ENCODE data around the gene PXDN.
"Not testable (repeated sequence)": the region's sequence is repeated elsewhere in the genome, so short reads cannot be mapped to it uniquely, and the experiment has no call there.

The PXDN gene, protein sequence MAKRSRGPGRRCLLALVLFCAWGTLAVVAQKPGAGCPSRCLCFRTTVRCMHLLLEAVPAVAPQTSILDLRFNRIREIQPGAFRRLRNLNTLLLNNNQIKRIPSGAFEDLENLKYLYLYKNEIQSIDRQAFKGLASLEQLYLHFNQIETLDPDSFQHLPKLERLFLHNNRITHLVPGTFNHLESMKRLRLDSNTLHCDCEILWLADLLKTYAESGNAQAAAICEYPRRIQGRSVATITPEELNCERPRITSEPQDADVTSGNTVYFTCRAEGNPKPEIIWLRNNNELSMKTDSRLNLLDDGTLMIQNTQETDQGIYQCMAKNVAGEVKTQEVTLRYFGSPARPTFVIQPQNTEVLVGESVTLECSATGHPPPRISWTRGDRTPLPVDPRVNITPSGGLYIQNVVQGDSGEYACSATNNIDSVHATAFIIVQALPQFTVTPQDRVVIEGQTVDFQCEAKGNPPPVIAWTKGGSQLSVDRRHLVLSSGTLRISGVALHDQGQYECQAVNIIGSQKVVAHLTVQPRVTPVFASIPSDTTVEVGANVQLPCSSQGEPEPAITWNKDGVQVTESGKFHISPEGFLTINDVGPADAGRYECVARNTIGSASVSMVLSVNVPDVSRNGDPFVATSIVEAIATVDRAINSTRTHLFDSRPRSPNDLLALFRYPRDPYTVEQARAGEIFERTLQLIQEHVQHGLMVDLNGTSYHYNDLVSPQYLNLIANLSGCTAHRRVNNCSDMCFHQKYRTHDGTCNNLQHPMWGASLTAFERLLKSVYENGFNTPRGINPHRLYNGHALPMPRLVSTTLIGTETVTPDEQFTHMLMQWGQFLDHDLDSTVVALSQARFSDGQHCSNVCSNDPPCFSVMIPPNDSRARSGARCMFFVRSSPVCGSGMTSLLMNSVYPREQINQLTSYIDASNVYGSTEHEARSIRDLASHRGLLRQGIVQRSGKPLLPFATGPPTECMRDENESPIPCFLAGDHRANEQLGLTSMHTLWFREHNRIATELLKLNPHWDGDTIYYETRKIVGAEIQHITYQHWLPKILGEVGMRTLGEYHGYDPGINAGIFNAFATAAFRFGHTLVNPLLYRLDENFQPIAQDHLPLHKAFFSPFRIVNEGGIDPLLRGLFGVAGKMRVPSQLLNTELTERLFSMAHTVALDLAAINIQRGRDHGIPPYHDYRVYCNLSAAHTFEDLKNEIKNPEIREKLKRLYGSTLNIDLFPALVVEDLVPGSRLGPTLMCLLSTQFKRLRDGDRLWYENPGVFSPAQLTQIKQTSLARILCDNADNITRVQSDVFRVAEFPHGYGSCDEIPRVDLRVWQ (N-terminal part only)

GRCh38 chr2:1744446-1745170 lies at the start of gene PXDN:
TSS of gene PXDN (minus strand) at chr2:1744515. CDS start at chr2:1744455, 60 bp downstream.
- DNase-seq (ENCODE audit: low spot score): peak; percentile 79

DNA sequence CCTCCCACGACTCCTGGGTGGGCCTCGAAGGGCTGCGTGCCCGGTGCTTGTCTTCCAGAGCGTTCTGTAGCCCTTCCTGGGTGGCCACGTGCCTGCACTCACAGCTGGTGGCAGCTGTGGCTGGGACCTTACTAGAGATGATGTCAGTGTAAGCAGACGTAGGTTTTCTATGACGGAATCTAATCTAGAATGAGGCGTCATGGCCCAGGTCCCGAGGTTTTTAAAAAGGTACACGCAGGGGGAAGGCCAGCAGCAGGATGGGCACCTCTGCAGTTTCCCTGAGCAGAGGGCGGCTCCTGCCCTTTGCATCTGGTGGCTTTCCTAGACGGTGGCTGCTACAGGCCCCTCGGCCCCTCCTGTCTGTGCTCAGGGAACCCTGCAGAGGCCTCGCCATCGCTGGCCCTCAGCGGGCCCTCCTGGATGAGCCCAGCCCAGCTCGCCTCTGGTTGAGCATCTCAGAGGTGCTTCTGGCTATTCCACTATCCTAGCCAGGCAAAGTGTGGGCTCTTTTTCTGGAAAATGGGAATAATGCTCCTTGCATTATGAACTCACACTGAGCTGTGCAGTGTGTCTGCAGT lies 49.6 kb upstream of the PXDN start:
- DNase-seq (ENCODE audit: low spot score): no peak

GRCh38 chr2:1793001-1793867 lies 48.9 kb upstream of the PXDN start:
- no peak for DNase-seq (ENCODE audit: low spot score)

GRCh38 chr2:1791685-1792435 lies 47.5 kb upstream of the PXDN start:
- DNase-seq (ENCODE audit: low spot score): no peak

DNA sequence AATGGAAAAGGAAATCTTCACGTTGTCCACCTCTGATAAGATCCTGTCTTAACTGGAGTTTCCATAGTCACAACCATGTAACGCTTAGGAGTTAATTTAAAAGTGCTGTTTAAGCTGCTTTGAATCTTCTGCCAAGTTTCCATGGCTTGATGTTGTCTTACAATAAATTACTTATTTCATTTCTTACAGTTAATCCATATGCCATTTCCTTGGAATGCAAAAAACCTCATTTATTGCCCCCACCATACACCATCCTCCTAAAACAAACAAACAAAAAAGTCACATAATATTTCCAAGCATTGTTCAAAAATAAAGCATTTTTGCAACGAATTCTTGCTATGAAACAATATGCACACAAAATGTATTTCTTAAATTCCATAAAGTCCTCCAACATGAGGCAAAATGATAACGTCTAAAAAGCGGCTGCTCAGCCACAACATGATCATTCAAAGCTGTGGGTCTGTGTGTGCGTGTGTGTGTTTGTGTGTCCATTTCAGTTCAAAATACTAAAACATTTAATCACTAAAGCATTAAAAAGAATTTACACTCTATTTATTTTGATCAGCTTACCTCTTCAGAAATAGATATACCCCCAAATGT lies 46.8 kb upstream of the PXDN start:
- DNase-seq (ENCODE audit: low spot score): no peak

DNA sequence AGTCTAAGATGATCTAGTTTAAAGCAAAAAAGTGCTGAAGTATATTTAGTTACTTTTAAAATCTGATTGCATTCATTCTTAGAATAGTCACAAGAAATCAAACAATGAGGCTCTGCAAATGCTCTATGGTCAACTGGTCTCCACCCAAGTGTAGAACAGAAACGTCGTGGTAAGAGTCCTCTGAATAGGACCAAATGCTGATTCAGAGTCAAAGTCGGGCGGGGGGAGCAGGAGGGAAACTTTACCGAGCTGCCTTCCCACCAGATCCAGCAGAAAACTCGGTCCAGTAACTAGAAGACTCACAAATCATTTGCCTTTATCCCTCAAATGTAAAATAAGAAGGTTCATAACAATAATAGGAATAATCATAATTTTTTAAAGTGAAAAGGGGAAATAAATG lies 46.2 kb upstream of the PXDN start:
- no peak for DNase-seq (ENCODE audit: low spot score)

- no peak for DNase-seq (ENCODE audit: low spot score)
Observed at GRCh38 chr2:1789610-1790009, 45.3 kb upstream of the PXDN start.

DNA sequence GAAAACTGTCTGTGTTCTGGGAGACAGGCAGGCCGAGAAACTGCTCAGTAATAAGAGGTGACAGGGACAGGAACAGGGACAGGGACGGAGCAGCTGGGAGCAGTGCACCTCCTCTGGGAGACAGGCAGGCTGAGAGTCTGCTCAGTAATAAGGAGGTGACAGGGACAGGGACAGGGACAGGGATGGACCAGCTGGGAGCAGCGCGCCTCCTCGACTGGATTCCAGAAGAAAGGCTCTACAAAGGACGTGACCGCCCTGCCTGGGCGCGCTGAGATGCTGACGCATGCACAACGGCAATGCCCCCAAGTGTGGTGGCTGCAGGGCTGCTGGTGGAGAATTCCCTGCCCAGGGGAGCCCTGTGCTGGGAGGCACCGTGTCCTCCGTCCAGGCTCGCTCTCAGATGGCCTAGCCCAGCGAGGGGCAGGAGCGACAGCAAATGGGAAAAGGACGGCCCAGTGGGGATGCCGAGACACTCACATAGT lies 44.2 kb upstream of the PXDN start:
- no peak for DNase-seq (ENCODE audit: low spot score)

- no peak for DNase-seq (ENCODE audit: low spot score)
Observed at GRCh38 chr2:1787755-1788477, 43.6 kb upstream of the PXDN start.

GRCh38 chr2:1784986-1785617 lies 40.8 kb upstream of the PXDN start:
- no peak for DNase-seq (ENCODE audit: low spot score)

DNA sequence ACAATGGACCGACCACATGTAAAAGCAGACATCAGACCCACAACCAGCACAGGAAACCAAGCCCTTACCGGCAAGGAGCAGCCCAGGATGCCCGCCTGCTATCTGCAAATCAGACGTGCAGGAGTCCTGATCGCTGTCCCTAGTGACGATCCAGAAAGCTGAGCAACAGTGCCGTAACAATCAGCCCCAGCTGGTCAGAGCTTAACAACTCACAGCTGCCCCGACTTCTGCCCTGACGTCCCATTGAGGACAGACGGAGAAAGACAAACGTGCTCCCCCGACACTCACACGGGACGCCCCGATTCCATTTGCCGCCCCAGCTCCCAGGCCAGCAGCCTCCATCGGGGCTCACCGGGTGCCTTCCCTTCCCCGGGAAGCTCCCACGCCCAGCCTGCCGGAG lies 39.8 kb upstream of the PXDN start:
- no peak for DNase-seq (ENCODE audit: low spot score)

GRCh38 chr2:1782514-1782913 lies 38.2 kb upstream of the PXDN start:
- no peak for DNase-seq (ENCODE audit: low spot score)

DNA sequence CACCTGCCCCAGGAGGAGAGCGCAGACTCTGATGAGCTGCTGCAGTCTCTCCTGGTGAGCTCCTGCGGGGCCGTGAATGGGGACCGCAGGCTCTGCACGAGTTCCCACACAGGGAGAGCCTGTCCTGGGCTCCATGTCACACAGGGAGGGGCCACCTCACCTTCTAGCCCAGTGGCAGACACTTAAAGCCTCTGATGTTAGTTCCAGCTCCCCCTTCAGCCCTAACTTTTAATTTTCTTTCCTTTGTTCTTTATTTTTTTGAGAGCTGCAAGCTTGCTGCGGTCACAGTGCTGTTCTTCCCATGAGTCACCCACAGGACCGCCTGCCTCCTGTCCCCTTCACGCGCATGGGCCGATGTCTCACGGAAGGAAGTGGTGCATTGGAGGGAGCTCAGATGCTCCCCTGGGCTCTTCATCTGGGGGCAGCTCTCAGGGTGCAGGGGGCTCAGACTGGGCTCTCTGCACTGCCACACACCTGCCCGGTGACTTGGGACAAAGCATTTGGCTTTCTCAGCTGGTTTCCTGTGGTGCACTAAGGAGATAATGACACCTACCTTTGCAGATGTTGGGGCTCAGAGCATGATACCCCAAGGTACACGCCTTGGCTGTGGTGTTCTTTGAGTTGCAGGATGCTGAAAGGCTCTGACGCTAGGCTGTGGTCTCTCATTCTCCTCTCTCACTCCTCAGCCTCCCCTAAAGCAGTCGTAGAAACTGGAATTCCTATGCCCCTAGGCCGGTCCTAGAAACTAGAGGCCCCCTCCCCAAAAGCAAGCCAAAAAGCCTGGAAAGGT lies 37.2 kb upstream of the PXDN start:
- DNase-seq (ENCODE audit: low spot score): no peak

DNA sequence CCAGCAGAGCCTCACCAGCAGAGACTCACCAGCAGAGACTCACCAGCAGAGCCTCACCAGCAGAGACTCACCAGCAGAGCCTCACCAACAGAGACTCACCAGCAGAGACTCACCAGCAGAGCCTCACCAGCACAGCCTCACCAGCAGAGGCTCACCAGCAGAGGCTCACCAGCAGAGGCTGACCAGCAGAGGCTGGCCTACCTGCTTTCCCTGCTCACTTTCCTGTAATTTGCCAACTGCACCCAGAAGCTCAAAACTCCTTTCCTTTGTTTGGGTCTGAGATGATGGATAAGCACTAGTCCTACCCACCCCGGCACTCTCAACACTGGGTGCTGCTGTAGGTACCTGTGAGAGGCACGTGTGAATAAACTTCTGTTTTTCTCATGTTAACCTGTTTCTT lies 36.4 kb upstream of the PXDN start:
- DNase-seq (ENCODE audit: low spot score): no peak

DNA sequence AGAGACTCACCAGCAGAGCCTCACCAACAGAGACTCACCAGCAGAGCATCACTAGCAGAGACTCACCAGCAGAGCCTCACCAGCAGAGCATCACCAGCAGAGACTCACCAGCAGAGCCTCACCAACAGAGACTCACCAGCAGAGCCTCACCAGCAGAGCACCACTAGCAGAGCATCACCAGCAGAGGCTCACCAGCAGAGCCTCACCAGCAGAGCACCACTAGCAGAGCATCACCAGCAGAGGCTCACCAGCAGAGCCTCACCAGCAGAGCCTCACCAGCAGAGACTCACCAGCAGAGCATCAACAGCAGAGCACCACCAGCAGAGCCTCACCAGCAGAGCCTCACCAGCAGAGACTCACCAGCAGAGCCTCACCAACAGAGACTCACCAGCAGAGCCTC lies 35.7 kb upstream of the PXDN start:
- DNase-seq (ENCODE audit: low spot score): not testable (repeated sequence)

- DNase-seq (ENCODE audit: low spot score): no peak
Observed at GRCh38 chr2:1778566-1778965, 34.3 kb upstream of the PXDN start.

GRCh38 chr2:1777781-1778180 lies 33.5 kb upstream of the PXDN start:
- no peak for DNase-seq (ENCODE audit: low spot score)
